Colonic mucosa (tissue), 4 donors: ENCODE results near the gene ZC3H8. TPM values are rescaled to one million over a fixed set of nuclear protein-coding genes. Genes with fewer than 3 reads are reported as not detected.
A peak's percentile ranks its signal among the peaks of the same experiment; 100 is the strongest.

ENCODE experiments used
- DNase-seq: peaks from one replicate; pipeline ENCODE4 v3.0.0-alpha.2; 2020
- H3K27ac ChIP-seq: fragments of 200-600 bp; one replicate; pipeline ENCODE4 v1.8.0; 2021
- H3K27me3 ChIP-seq: fragments of 200-600 bp; one replicate; pipeline ENCODE4 v1.8.0; 2021
- H3K36me3 ChIP-seq: fragments of 200-600 bp; one replicate; pipeline ENCODE4 v1.8.0; 2021
- H3K4me1 ChIP-seq: fragments of 200-600 bp; one replicate; pipeline ENCODE4 v1.8.0; 2021; ENCODE audit warnings: mild to moderate bottlenecking
- H3K4me3 ChIP-seq: fragments of 200-600 bp; one replicate; pipeline ENCODE4 v1.8.0; 2021
- H3K9ac ChIP-seq, 2 donors: one replicate each; pipeline ENCODE4 v1.7.0; 2013; ENCODE audit warnings: control low read depth in 2 of 2, low read depth in 2 of 2, low read length in 2 of 2
- H3K9me3 ChIP-seq: fragments of 200-600 bp; one replicate; pipeline ENCODE4 v1.8.0; 2021
- CTCF ChIP-seq: fragments of 200-600 bp; IDR thresholded peaks from one replicate; pipeline ENCODE4 v1.8.0; 2022; ENCODE audit warnings: antibody characterized with exemption, mild to moderate bottlenecking
- intact Hi-C: fragments of 100-400 bp; cut with DNase I; formaldehyde crosslinking; loops from one replicate; pipeline ENCODE4 v1.14.1; 2022
- total RNA-seq, 2 donors: library from RNA; stranded (reverse); fragmentation: NEBNext Ultra II Directional in 1 of 2; extraction: Animal tissue kit (Norgen Biotek cat#: 25700) in 1 of 2; gene quantifications; one replicate each; pipeline ENCODE4 v1.2.1, GENCODE V29; 2021
- donor health status: healthy.
- donor health status: DM: no; HTN: no; CAD: no.
- donor health status: DM: no; HTN: no; CAD: no.

ZC3H8 gene
- total RNA-seq, 2 donors from 2014 or later: 5.9 to 8.1 TPM

- no peaks in the 10 kb centered on the region for H3K4me1 ChIP-seq
- H3K9ac ChIP-seq: no peak overlapping the region
- H3K27me3 ChIP-seq: no peaks in the 10 kb centered on the region
- H3K27ac ChIP-seq: no peak overlapping the region
- no peak for TF ChIP-seq CTCF
- intact Hi-C loops: no loop called here
- H3K36me3 ChIP-seq: no peaks in the 10 kb centered on the region
- H3K9me3 ChIP-seq: no peaks in the 10 kb centered on the region
- no peak overlapping the region for H3K4me3 ChIP-seq
- no peak for DNase-seq
Measured at GRCh38 chr2:112272669-112273068, 17.8 kb upstream of the ZC3H8 start.

- Histone ChIP-seq H3K4me3 (no peak overlapping the region), H3K36me3 (no peaks in the 10 kb centered on the region), H3K4me1 (no peaks in the 10 kb centered on the region), H3K27me3 (no peaks in the 10 kb centered on the region), H3K27ac (no peak overlapping the region), H3K9ac (no peak overlapping the region), H3K9me3 (no peaks in the 10 kb centered on the region)
- DNase-seq: no peak
- no peak for TF ChIP-seq CTCF
- intact Hi-C loops: no loop called here
Measured at GRCh38 chr2:112268547-112268946, 13.7 kb upstream of the ZC3H8 start.

- Histone ChIP-seq H3K4me3 (no peak overlapping the region), H3K4me1 (no peaks in the 10 kb centered on the region), H3K9ac (no peak overlapping the region), H3K36me3 (no peaks in the 10 kb centered on the region), H3K27ac (no peak overlapping the region), H3K27me3 (no peaks in the 10 kb centered on the region), H3K9me3 (no peaks in the 10 kb centered on the region)
- intact Hi-C loops: no loop called here
- no peak for TF ChIP-seq CTCF
- no peak for DNase-seq
Measured at GRCh38 chr2:112262876-112263275, 8.0 kb upstream of the ZC3H8 start.

- Histone ChIP-seq H3K4me3 (no peak overlapping the region), H3K36me3 (no peaks in the 10 kb centered on the region), H3K4me1 (no peaks in the 10 kb centered on the region), H3K27ac (no peak overlapping the region), H3K9me3 (no peaks in the 10 kb centered on the region), H3K9ac (no peak overlapping the region), H3K27me3 (no peaks in the 10 kb centered on the region)
- intact Hi-C loops: no loop called here
- DNase-seq: no peak
- no peak for TF ChIP-seq CTCF
Measured at GRCh38 chr2:112260295-112260625, 5.4 kb upstream of the ZC3H8 start.

GRCh38 chr2:112259509-112260294 is 4.9 kb upstream of the ZC3H8 start:
- no peaks in the 10 kb centered on the region for H3K9me3 ChIP-seq
- intact Hi-C loops: loop anchor here (5.0 to 10.0 kb wide), 3 partner anchors 173 to 375 kb away; partner anchors contain the start of genes ANAPC1, RGPD8 and TMEM87B
- H3K27me3 ChIP-seq: no peaks in the 10 kb centered on the region
- no peaks in the 10 kb centered on the region for H3K4me1 ChIP-seq
- TF ChIP-seq CTCF: peak; percentile 87
- peak; percentile 86 for DNase-seq
- no peaks in the 10 kb centered on the region for H3K36me3 ChIP-seq
- no peak overlapping the region for H3K9ac ChIP-seq
- H3K27ac ChIP-seq: no peak overlapping the region
- H3K4me3 ChIP-seq: no peak overlapping the region
